ENCODE data around the gene ZDHHC14.

DNA sequence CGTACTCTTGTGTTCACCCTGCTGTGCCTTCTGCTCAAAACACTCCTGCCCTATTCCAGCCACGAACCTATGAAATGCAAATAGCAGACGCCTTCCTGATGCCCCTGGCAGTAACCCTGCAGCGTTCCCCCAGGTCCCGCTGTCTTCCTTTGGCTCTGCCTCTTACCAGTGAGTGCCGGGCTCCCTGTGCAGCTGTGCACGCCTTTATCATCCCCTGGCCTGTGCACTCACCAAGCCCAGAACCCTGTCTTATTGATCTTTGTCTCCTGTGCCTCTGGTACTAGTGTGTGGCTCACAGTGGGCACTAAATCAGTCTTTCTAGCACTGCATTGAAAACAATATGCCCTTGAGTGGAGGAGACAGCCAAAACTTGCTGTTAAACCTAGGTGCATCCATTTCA, 19.7 kb downstream of the ZDHHC14 start:
- TF ChIP-seq CTCF (IDR thresholded peaks at IDR 0.05; ENCODE audit: low read depth, low read length, poor library complexity, severe bottlenecking) (no peak), EZH2phosphoT487 (IDR thresholded peaks at IDR 0.05; ENCODE audit: borderline replicate concordance, low read length) (no peak)
